Measurements from ENCODE around the gene OSBPL3.

The OSBPL3 gene

DNA sequence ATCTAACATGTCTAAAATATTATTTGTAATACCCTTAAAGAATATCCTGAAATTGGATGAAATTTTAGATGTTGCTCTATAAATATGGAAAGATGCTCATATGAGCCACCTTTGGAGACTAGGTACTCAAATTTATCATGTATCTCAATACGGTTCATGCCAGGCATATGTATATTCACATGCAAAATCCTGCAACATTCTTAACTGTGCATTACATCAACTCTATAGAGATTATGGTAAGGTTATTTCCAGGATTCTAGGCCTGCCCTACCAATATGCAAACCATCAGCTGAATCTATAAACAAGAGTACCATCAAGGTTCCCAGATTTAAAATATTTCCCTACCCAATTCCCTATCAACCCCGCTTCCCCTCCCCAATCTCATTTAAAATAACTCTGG, 27.5 kb downstream of the OSBPL3 start:
- DNase-seq (ENCODE audit: low spot score): no peak

DNA sequence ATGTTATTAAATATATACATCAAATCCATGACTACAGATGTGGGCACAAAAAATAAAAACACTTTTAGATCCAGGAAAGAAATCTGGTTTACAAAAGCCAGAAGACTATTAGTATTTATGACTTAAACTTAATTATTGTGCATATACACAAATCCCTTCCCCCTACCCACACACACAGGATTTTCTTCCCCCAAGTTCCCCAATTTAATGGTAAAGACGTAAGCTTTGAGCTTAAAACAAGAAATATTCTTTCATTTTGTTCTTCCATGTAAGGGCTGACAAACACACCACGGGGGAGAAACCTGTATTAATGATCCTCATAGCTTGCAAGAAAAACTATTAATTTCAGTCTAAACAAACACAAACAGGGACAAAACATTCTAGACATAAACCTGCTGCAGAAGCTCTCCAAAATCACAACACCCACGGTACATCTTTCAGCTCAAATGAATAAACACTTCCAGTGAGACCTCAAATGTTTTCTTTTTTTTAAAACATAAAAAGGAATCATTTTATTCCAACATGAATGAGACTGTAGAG, 28.5 kb downstream of the OSBPL3 start:
- DNase-seq (ENCODE audit: low spot score): no peak

DNA sequence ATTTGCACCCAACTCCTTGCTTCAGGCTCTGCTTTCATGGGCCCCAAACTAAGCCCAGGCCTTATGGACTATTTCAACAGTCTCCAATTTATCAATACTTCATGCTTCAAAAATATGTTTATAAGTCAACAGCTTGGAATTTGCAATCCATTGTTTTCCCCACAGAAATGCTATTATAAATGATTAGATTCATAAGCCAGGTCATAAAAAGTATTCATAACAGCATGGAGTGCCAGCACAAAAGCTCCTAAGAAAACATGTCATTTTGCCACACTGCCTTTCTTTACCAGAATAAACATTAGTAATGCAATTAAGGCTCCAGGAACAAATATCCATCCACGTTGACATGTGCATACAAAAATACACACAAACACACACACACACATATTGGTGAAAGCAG, 30.1 kb downstream of the OSBPL3 start:
- DNase-seq (ENCODE audit: low spot score): no peak

DNA sequence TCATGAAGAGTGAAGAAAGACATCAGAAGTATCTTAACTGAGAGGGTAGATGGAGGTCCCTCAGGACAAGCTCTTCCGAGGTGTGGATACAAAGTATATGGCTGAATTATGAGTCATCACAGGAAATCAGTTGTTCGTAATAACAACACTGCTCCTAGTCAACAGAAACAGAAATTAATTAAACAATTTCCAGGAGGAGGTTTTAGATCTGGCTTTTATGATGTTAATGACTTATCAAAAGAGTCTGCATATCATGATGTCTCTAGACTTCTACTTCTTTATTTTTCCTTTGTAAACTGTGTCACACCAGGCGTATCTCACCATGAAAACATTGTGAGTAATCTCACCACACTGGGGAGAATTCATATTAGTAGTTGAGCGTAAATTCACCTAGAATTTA, 31.2 kb downstream of the OSBPL3 start:
- DNase-seq (ENCODE audit: low spot score): no peak

DNA sequence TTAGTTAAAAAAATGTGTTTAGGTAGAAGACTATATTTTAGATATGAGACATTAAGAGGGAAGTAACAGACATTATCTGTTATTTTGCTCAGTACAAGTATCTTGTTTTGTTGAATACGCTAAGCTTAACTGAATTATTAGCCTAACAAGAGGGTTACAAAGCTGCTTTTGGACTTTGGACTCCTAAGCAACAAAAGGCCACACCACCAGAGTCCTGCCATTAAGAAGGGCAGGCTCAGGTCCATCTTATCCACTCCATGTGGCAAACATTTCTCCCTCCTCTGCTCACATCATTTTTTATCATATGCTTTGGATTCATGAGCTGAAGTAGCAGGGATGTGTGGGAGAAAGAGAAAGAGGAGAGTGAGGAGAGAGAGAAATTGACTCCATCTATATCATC, 33.5 kb downstream of the OSBPL3 start:
- no peak for DNase-seq (ENCODE audit: low spot score)

DNA sequence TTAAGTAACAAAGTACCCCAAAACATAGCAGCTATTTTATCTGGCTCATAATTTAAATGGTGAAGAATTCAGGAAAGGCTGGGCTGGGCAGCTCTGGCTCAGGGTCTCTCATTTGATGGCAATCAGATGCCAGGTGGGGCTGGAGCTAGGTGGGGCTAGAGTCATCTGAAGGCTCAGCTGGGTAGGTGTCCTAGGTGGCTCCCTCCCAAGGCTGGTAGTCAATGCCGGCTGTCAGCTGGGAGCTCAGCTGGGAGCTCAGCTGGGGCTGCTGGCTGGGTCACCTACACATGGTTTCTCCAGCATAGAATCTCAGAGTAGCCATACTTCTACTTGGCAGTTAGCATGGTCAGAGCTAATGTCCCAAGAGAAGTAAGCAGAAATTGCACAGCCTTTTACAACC, 34.1 kb downstream of the OSBPL3 start:
- DNase-seq (ENCODE audit: low spot score): no peak

DNA sequence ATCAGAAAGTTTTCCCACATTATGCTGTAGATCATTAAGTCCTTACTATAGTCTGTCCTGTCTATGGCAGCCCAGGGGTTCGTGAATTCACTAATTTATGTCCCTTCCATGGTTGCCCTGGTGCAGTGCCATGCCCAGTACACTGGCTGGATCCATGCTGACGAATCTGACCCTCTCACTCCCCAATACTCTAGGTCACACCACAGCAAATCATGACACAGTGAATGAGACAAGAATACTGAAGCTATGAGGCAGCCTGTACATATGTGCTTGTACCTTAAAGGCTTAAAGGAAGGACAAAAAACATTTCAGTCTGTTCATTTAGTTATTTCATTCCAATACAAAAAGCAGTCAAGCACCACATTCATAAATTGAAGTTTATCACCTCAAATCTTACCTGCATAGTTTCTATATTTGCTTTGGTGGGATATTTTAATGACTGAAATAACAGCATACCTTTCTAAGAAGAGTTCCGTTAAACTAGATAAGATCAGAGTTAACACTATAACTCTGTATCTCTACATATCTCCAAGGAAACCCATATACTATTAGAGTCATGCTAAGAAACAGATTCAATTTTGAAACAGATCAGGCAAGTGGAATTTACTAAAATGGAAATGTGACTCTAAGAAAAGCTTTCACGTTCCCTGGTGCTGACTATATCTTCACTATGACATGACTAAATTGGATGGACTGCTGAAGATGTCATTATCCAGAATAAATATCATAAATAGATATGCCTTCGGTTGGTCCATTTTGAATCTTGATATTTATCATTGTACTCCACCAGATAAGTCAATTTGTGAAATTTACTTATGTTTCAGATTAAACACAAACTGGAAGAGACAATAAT, 36.7 kb downstream of the OSBPL3 start:
- no peak for DNase-seq (ENCODE audit: low spot score)

DNA sequence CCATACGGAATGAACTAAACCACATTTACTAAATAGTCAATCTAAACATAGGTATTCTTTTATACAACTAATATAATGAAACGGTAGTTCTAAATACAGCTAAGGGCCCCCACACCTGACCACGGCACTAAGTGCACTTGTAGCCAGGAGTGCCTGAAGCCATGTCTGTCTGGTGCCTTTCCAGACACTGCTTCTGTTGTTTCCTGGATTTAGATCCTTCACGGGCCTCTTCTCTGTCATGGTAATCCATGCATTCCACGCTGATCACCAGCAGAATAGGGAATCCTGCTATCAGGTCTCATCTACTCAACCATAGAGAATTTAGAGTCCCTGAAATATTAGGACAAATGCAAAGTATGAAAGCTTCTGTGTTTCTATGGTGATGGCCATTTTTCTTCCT, 37.8 kb downstream of the OSBPL3 start:
- DNase-seq (ENCODE audit: low spot score): no peak

DNA sequence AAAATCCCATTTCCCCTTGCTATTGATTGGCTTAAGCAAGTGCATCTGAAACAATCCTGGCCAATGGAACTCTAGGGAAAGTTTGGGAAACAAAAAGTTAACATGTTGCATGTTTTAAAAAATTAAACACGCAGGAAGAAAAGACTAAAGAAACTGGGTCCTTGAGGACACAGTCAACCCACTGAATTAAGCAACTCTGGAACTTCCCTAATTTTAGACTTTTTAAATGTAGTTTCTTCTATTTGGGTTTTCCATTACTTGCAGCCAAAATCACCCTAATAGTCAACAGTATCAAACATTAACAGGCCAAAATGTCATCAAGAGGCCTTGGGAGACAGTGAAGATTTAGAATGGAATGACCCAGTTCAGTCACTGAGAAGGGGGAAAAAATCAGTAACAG, 40.6 kb downstream of the OSBPL3 start:
- no peak for DNase-seq (ENCODE audit: low spot score)

DNA sequence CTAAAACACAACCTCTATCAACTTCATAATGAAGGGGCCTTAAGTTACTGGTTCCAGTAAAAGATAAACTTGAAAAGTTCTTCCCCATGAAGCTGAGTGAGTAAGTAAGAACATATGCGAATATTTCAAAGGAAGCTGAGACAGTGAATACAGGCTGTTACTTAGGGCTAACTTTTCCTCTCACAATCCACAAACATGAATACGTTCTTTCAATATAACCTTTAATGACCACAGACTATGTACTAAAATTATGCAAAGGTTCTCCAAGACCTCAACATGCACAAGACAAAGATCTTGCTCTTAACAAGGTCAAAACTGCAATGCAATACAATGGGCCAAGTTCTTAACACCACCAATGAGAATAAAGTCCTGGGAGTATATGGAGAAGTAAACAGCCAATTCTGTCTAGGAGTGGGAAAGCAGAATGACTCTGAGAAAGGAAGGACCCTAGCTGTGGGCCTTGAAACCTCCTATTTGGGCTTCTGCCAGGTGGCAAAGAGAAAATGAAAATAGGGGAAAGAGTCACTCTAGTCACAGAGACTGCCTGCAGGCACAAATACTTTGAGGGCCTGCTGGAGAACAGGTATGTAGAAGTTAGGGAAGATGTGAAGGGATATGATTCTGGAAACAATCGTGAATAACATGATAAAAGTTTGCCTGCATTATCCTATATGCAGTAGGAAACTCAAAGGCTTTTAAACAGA, 43.7 kb downstream of the OSBPL3 start:
- DNase-seq (ENCODE audit: low spot score): no peak

DNA sequence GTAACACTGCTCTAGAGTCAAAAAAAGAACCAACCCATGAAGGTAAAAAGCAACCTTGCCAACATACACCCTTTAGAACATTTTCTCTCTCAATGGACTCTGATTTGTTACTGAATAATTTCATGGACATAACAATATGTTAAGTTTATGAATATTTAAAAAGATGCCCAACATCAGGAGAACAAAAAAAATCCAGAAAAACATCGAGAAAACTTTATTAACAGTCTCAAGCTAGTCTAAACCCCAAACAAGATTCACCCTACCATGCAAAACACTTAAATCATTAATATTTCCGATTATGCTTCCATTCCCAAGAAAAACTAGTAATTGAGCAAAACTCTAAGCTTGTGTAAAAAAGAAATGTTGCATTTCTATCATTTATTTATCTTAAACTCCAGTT, 46.7 kb downstream of the OSBPL3 start:
- DNase-seq (ENCODE audit: low spot score): no peak

DNA sequence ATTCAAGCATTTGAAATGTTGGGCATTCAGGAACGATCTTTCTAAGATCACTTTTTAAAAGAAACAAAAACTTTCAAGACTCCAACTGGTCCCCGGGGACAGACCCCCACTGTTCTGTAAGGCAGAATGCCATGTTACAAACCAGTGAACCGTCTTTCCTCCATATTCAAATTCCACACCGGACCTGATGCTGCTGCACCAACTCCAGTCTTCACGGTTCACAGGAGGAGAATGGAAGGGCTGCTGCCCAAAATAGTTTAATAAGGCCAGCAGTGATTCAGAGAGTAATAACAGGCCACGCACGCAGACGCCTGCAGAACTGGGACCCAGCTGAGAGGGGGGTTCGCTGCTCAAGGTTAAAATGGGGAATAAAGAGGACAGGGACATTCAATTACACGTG, 47.2 kb downstream of the OSBPL3 start:
- DNase-seq (ENCODE audit: low spot score): no peak

DNA sequence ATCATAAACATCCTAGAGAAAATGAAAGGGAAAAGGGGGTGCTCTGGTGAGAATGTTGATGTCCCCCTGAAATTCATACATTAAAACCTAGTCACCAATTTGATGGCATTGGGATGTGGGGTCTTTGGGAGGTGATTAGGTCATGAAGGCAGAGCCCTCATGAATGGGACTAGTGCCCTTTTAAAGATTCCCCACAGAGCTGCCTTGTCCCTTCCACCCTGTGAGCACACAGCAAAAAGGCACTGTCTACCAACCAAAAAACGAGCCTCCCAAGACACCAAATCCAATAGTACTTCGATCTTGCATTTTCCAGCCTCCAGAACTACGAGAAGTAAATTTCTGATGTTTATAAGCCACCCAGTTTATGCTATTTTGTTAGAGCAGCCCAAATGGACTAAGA, 47.6 kb downstream of the OSBPL3 start:
- DNase-seq (ENCODE audit: low spot score): no peak

DNA sequence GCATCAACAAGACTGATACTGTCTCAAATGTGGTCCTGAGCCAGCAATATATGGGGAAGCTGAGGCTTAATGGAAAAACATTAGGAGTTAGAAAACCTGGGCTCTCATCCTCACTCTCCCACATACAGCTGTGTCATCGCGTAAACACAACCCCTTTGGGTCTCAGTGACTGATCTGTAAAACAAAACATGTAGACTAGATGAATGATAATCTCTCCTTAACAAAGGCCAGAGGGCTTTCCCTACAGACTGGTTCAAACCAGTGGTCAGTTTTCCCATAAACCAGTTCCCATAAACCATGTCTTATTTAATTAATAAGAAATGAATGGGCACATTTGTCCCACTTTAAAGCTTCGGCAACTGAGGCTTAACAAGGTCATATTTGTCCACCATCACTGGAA, 48.1 kb downstream of the OSBPL3 start:
- no peak for DNase-seq (ENCODE audit: low spot score)

DNA sequence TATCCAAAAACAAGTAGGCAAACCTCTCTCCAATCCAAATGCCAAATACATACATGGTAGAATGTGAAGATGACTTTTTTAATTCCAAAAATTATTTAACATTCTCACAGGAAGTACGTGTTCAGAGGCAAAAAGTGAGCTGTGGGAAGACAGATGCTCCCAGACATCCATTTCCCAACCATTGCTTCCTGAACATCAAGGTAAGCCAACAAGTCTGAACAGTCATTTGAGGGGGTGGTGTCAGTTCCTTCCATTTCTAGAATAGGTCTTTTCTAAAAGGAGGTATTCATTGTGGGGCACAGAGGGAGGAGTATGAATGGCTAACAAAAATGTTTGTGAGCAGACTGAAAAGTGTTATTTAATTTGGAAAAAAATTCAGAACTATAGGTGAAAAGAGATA, 49.1 kb downstream of the OSBPL3 start:
- DNase-seq (ENCODE audit: low spot score): no peak

DNA sequence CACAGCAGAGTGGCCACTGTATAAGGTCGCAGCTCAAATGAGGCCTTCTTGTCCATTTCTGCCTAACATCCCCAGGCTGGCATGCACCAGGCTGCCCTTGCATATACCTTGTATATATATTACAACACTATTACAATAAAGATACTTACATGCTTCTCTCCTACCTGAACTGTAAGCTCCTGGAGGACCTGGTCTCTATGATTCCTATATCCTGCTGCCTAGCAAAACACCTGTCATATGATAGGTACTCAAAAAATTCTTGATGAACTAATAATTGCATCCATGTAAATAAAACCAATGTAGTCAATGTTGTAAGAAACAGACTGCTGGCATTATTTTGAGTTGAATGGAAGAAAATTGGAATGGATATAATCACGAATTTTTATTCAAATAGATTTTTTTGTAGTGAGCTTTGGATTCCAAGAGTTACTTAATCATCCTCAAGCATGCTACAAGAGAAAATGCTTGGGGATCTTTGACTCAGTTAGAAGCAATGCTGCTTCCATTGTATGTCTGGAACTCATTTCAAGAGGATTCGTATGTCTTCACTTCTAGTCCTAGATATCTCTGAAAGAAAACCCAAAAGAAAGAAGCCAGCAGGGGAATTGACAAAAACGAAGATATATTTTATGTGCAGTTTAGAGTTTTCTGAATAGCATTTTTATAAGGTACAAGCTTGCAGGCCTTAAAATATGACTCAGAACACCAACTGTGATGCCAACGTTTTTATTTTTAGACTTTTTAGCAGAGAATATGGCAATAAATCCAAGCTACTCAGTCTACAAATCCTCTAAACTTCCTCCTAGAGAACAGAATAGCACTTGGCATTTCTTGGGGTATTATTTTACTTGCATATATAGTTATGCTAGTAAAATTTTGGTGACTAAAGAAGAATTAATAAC, 53.1 kb downstream of the OSBPL3 start:
- no peak for DNase-seq (ENCODE audit: low spot score)

DNA sequence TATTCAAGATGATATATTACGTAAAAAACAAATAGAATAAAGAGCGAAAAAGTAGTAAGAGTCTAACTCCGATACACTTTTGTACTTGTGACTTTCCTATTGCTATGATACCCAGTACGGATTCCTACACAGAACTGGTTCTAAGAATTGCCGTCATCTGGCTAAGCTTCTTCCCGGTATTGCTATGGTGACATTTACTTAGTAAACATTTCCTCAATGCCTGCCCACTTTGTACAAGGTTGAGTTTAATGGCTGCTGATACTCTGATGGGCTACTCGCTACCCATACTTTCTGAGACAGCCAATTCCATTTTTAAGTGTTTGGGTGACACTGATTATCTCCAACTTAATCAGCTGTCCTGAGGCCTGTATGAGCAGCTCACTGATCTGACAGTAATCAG, 55.6 kb downstream of the OSBPL3 start:
- DNase-seq (ENCODE audit: low spot score): no peak

DNA sequence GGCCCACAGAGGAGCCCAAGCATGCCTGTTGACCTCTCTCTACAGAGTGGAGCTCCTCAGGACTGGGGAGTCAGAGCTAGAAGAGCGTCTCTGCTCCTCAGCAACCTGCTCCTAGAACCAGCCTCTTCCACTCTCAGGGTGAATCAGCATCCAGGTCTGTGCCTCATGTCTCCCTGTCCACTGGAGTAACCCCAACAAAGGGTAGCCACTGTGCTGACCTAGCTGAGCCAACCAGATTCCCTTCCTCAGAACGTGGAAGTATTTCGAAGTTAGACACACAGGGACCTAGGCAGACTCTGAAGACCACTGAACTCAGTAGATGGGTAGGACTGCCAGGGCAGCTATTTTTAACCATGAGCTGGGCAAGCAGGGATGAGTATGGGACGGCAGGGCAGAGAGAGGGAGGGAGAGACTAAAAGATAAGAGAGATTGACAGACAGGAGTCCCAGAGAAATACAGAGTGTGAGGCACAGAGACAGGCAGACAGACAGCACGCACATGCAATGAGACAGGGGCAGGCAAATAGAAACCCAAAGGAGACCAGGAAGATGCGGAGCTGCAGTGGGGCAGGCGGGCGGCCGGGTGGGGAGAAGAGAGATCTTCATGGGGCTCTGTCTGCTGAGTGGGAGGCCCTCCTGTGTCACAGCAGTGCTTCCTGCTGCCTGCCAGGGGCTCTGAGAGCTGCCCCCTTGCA, 56.7 kb downstream of the OSBPL3 start:
- DNase-seq (ENCODE audit: low spot score): no peak

DNA sequence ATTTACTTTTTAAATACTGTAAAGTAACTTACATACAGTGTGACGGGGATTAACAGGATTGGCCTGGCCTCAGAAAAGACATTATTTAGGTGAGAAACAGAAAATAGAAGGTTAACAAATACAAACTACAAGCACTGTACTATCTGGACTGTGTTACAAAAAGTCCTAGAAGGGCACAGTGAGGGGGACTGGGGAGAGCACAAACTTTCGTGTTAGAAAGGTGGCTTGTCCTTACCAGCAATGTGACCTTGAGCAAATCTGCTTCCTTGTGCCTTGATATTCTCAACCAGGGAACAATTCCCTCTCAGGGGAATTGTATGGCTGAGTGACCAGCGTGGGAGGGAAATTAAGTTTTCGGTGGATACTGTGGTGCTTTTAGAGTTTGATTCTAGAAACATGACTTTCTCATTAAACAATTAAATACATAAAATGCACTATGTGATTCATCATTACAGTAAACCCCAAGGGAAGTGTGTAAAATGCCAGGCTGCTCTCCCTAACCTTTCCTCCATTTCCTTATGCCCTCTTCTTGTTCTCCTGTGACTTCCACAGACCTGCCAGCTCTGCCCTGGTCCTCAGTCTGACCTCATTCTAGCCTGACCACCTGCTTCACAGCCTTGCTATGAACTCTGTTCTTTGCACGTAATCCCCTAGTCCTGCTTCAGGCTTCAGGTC, 57.7 kb downstream of the OSBPL3 start:
- DNase-seq (ENCODE audit: low spot score): no peak

DNA sequence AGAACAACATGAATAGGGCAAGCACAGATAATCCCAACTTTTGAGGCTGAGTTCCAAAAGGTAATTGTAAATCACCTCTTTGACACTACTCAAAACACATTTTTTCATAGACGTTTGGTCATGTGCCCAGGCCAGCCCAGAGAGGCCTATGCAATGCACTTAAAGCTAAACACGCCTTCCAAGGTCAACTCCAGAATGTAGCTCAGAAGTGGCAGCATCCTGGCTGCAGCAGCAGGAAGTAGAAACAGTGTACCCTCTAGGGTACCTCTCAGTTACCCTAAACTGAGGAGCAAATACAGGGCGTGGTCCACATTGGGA, 58.7 kb downstream of the OSBPL3 start:
- DNase-seq (ENCODE audit: low spot score): no peak
